SU-DHL-6 (cell line): Measurements from ENCODE around the gene BLOC1S5.

Experiments used
- H2AFZ ChIP-seq: fragments of 200-600 bp; sonication (generic); 2 replicates; pipeline ENCODE4 v1.6.1; 2014; ENCODE audit warnings: low read depth, mild to moderate bottlenecking, moderate library complexity, mixed read lengths, antibody characterized with exemption, low read length; ENCODE audit not compliant: severe bottlenecking
- H3F3A ChIP-seq: fragments of 200-600 bp; shearing (Covaris generic); 2 replicates; pipeline ENCODE4 v1.6.0; 2016; ENCODE audit warnings: antibody characterized with exemption, mild to moderate bottlenecking; ENCODE audit not compliant: insufficient read depth
- H3K27ac ChIP-seq: fragments of 200-600 bp; sonication (generic); 2 replicates; pipeline ENCODE4 v1.5.1; 2016; ENCODE audit warnings: low read depth, mild to moderate bottlenecking, low read length, moderate library complexity, mixed read lengths
- H3K27me3 ChIP-seq: fragments of 200-600 bp; sonication (generic), shearing (Covaris generic); 2 replicates; pipeline ENCODE4 v1.6.0; 2014; ENCODE audit warnings: mild to moderate bottlenecking, low read length
- H3K36me3 ChIP-seq: fragments of 200-600 bp; sonication (generic); 2 replicates; pipeline ENCODE4 v1.6.1; 2014; ENCODE audit warnings: mild to moderate bottlenecking, low read length, mixed read lengths
- H3K4me2 ChIP-seq: fragments of 300-600, 200-600 bp; shearing (Covaris generic), sonication (generic); 2 replicates; pipeline ENCODE4 v1.6.0; 2014; ENCODE audit warnings: low read length, low read depth, mild to moderate bottlenecking; ENCODE audit not compliant: poor library complexity, severe bottlenecking
- H3K4me3 ChIP-seq: fragments of 200-600 bp; sonication (generic); 2 replicates; pipeline ENCODE4 v1.5.1; 2014; ENCODE audit warnings: antibody characterized with exemption, low read length, mild to moderate bottlenecking, mixed read lengths; ENCODE audit not compliant: insufficient read depth, poor library complexity, severe bottlenecking
- H3K79me2 ChIP-seq: fragments of 200-600 bp; sonication (generic); 2 replicates; pipeline ENCODE4 v1.6.1; 2014; ENCODE audit warnings: mild to moderate bottlenecking, low read length, moderate library complexity; ENCODE audit not compliant: insufficient read depth
- H3K9ac ChIP-seq: fragments of 200-600 bp; sonication (generic); 2 replicates; pipeline ENCODE4 v1.7.0; 2014; ENCODE audit warnings: mild to moderate bottlenecking, low read length
- H3K9me2 ChIP-seq: fragments of 200-600 bp; sonication (generic); replicated peaks from 2 replicates; pipeline ENCODE4 v1.6.1; 2014; ENCODE audit warnings: low read length; ENCODE audit not compliant: insufficient read depth
- H3K9me3 ChIP-seq: fragments of 200-600 bp; sonication (generic); 2 replicates; pipeline ENCODE4 v1.6.1; 2014; ENCODE audit warnings: low read length, mixed read lengths; ENCODE audit not compliant: insufficient read depth
- H4K20me1 ChIP-seq: fragments of 200-600 bp; sonication (generic); 2 replicates; pipeline ENCODE4 v1.6.1; 2014; ENCODE audit warnings: low read depth, mild to moderate bottlenecking, antibody characterized with exemption, low read length, moderate library complexity, mixed read lengths
- CTCF ChIP-seq: fragments of 200-600 bp; sonication (generic); IDR thresholded peaks from one replicate; pipeline ENCODE4 v1.5.1; 2017; ENCODE audit warnings: antibody characterized with exemption, mild to moderate bottlenecking, low read length, moderate library complexity; ENCODE audit not compliant: insufficient read depth, poor library complexity, severe bottlenecking
- EZH2phosphoT487 ChIP-seq: fragments of 200-600 bp; sonication (generic), shearing (Covaris generic); conservative IDR thresholded peaks from 2 replicates; pipeline ENCODE4 v1.6.1; 2018; ENCODE audit warnings: mild to moderate bottlenecking, antibody characterized with exemption, low read length, moderate library complexity, mixed read lengths

The BLOC1S5 gene

GRCh38 chr6:7997286-7997685 is 66.9 kb downstream of the BLOC1S5 start:
- TF ChIP-seq CTCF (no peak), EZH2phosphoT487 (no peak)
- Histone ChIP-seq H3K9me2 (no peaks in the 10 kb centered on the region), H3K4me3 (no peak overlapping the region), H3K36me3 (no peaks in the 10 kb centered on the region), H3K4me2 (no peak overlapping the region), H3F3A (no peaks in the 10 kb centered on the region), H2AFZ (no peak overlapping the region), H3K27ac (no peak overlapping the region), H4K20me1 (no peaks in the 10 kb centered on the region), H3K79me2 (no peaks in the 10 kb centered on the region), H3K9ac (no peak overlapping the region), H3K9me3 (no peaks in the 10 kb centered on the region), H3K27me3 (no peaks in the 10 kb centered on the region)

GRCh38 chr6:7996538-7997111 is 67.6 kb downstream of the BLOC1S5 start:
- H3K4me2 ChIP-seq: no peak overlapping the region
- no peak overlapping the region for H3K27ac ChIP-seq
- TF ChIP-seq CTCF: no peak
- TF ChIP-seq EZH2phosphoT487: no peak
- H3K27me3 ChIP-seq: no peaks in the 10 kb centered on the region
- no peak overlapping the region for H2AFZ ChIP-seq
- no peaks in the 10 kb centered on the region for H3K9me2 ChIP-seq
- no peaks in the 10 kb centered on the region for H3K36me3 ChIP-seq
- no peak overlapping the region for H3K9ac ChIP-seq
- H3K4me3 ChIP-seq: no peak overlapping the region
- H3K79me2 ChIP-seq: no peaks in the 10 kb centered on the region
- no peaks in the 10 kb centered on the region for H3F3A ChIP-seq
- no peaks in the 10 kb centered on the region for H3K9me3 ChIP-seq
- no peaks in the 10 kb centered on the region for H4K20me1 ChIP-seq

GRCh38 chr6:7993952-7994351 is 70.2 kb downstream of the BLOC1S5 start:
- H4K20me1 ChIP-seq: no peaks in the 10 kb centered on the region
- TF ChIP-seq CTCF (peak; percentile 82), EZH2phosphoT487 (no peak)
- H3K9me2 ChIP-seq: no peaks in the 10 kb centered on the region
- H3K27ac ChIP-seq: no peak overlapping the region
- no peak overlapping the region for H3K4me2 ChIP-seq
- H3K27me3 ChIP-seq: no peaks in the 10 kb centered on the region
- no peak overlapping the region for H2AFZ ChIP-seq
- no peak overlapping the region for H3K9ac ChIP-seq
- H3K36me3 ChIP-seq: no peaks in the 10 kb centered on the region
- no peak overlapping the region for H3K4me3 ChIP-seq
- no peaks in the 10 kb centered on the region for H3K9me3 ChIP-seq
- no peaks in the 10 kb centered on the region for H3F3A ChIP-seq
- H3K79me2 ChIP-seq: no peaks in the 10 kb centered on the region

GRCh38 chr6:7993399-7993798 is 70.8 kb downstream of the BLOC1S5 start:
- Histone ChIP-seq H3K9me3 (no peaks in the 10 kb centered on the region), H4K20me1 (no peaks in the 10 kb centered on the region), H3K79me2 (no peaks in the 10 kb centered on the region), H3K4me2 (no peak overlapping the region), H3F3A (no peaks in the 10 kb centered on the region), H3K27ac (no peak overlapping the region), H2AFZ (no peak overlapping the region), H3K9me2 (no peaks in the 10 kb centered on the region), H3K4me3 (no peak overlapping the region), H3K9ac (no peak overlapping the region), H3K27me3 (no peaks in the 10 kb centered on the region), H3K36me3 (no peaks in the 10 kb centered on the region)
- no peak for TF ChIP-seq EZH2phosphoT487
- TF ChIP-seq CTCF: no peak
